Aorta (tissue), 5 donors: Measurements from ENCODE around the gene CFAP119. TPM values are rescaled to one million over a fixed set of nuclear protein-coding genes. Genes with fewer than 3 reads are reported as not detected.
A peak's percentile ranks its signal among the peaks of the same experiment; 100 is the strongest.

Source experiments
- ATAC-seq: fragments of 200-7000 bp; cut with Tn5 transposase; one replicate; pipeline ENCODE4 v1.9.1; 2022; ENCODE audit warnings: moderate library complexity; ENCODE audit not compliant: low FRiP score
- DNase-seq, 2 donors: peaks; one replicate each; pipeline ENCODE4 v3.0.0-alpha.2; 2020
- H3K27ac ChIP-seq, 2 donors: one replicate each; pipeline ENCODE4 v1.5.1; 2013; ENCODE audit warnings: low read length in 2 of 2, mild to moderate bottlenecking in 2 of 2, moderate library complexity in 2 of 2, control low read depth in 1 of 2, inconsistent platforms in 1 of 2, low read depth in 1 of 2
- H3K27me3 ChIP-seq, 2 donors: one replicate each; pipeline ENCODE4 v1.6.1; 2013; ENCODE audit warnings: control low read depth in 1 of 2, low read length in 1 of 2, mild to moderate bottlenecking in 1 of 2, moderate library complexity in 1 of 2; ENCODE audit not compliant: insufficient read depth in 2 of 2, control insufficient read depth in 1 of 2
- H3K36me3 ChIP-seq, 2 donors: one replicate each; pipeline ENCODE4 v1.6.1; 2013; ENCODE audit warnings: control low read depth in 1 of 2, low read length in 1 of 2, mild to moderate bottlenecking in 1 of 2; ENCODE audit not compliant: insufficient read depth in 2 of 2, control insufficient read depth in 1 of 2
- H3K4me1 ChIP-seq, 2 donors: one replicate each; pipeline ENCODE4 v1.6.1; 2013; ENCODE audit warnings: low read length in 2 of 2, control low read depth in 1 of 2, mild to moderate bottlenecking in 1 of 2, moderate library complexity in 1 of 2; ENCODE audit not compliant: insufficient read depth in 2 of 2, control insufficient read depth in 1 of 2
- H3K4me3 ChIP-seq, 2 donors: one replicate each; pipeline ENCODE4 v1.5.1; 2013; ENCODE audit warnings: low read length in 2 of 2, control low read depth in 1 of 2, mild to moderate bottlenecking in 1 of 2
- H3K9me3 ChIP-seq: one replicate; pipeline ENCODE4 v1.6.1; 2013; ENCODE audit warnings: mild to moderate bottlenecking, low read length; ENCODE audit not compliant: control insufficient read depth
- WGBS, 2 donors: extraction: QIAGEN DNeasy Blood & Tissue Kit; methylation state at CpG; one replicate each; pipeline ENCODE4 v1.1.7; 2013; 5-methylcytosine and 5-hydroxymethylcytosine counted together
- intact Hi-C, 2 donors: fragments of 100-400 bp; cut with DNase I; formaldehyde crosslinking; loops; one replicate each; pipeline versions ENCODE4 v1.14.2 to v1.15.0; 2022
- polyA plus RNA-seq, 2 donors: library from polyadenylated mRNA; stranded (reverse); fragments of 200-250 nt; gene quantifications; one replicate each; pipeline ENCODE4 v1.2.3, GENCODE V29; 2013
- total RNA-seq, 2 donors: library from RNA; stranded (reverse); fragmentation: NEBNext Ultra II Directional; extraction: Animal tissue kit (Norgen Biotek cat#: 25700); gene quantifications; one replicate each; pipeline ENCODE4 v1.2.1, GENCODE V29; 2021
- donor health status: healthy with polysubstance abuse.
- donor health status: Bipolar disorder and iron deficiency.
- donor health status: DM: no; HTN: no; CAD: no.
- donor health status: DM: no; HTN: no; CAD: no.
- donor health status: DM: yes; HTN: yes; CAD: no.

CFAP119 gene
- total and polyA plus RNA-seq, 4 donors, result 0.52 to 9.8 (median 1.8) TPM

GRCh38 chr16:30760577-30761426 is 1.1 kb downstream of the CFAP119 start:
- intact Hi-C loops, result loop anchor here in 1 of 2 donors (10.0 kb wide), 1 partner anchor 946 kb away; the partner anchor contains the start of genes PAGR1 and PRRT2
- Histone ChIP-seq H3K4me1 (peaks cover 0 to 5% of the 10 kb centered on the region in 2 donors), H3K27ac (no peak overlapping the region), H3K9me3 (no peaks in the 10 kb centered on the region), H3K4me3 (peak overlapping the region in 1 of 2 donors; percentile 46), H3K36me3 (peaks cover 0 to 7% of the 10 kb centered on the region in 2 donors), H3K27me3 (no peaks in the 10 kb centered on the region)
- WGBS, 2 donors, result 26 to 27% methylated on average over 26 of the region's 26 CpGs
- peak in 1 of 2 donors; percentile 23 for DNase-seq
- ATAC-seq, result no peak

DNA sequence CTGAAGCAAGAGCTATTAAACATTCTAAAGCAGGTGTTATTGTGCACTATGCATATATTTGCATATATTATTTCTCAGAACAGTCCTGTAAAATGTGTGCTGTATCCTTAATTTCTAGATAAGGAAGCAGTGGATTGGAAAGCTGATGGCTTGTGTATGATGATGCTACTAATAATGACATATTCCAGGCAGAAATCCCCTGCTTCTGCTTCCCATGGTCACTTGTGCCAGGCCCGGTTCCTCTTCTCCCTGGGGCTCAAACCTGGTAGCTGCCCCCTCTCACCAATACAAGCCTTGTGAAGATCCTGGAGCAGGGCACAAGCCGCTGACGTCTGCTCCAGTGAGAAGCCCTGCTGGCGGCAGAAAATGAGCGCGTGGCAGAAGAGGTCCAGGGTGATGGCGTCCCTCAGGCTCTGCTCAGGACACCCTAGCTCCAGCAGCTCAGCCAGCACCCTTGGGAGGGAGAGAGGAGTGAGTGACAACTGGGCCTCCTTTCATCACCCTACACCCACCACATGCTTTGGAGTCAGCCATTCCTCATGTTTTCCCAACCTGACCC is 1.8 kb downstream of the CFAP119 start:
- intact Hi-C loops, result loop anchor here in 1 of 2 donors (10.0 kb wide), 1 partner anchor 945 kb away; the partner anchor contains the start of genes PAGR1 and PRRT2
- ATAC-seq (no peak), DNase-seq (peak in 1 of 2 donors; percentile 42)
- Histone ChIP-seq H3K36me3 (peaks cover 0 to 7% of the 10 kb centered on the region in 2 donors), H3K4me1 (peaks cover 0 to 5% of the 10 kb centered on the region in 2 donors), H3K9me3 (no peaks in the 10 kb centered on the region), H3K27me3 (no peaks in the 10 kb centered on the region), H3K4me3 (no peak overlapping the region), H3K27ac (no peak overlapping the region)
- WGBS, 2 donors, result 90 to 91% methylated on average over 7 of the region's 7 CpGs

GRCh38 chr16:30758988-30759491 is 2.8 kb downstream of the CFAP119 start:
- no peaks in the 10 kb centered on the region for H3K9me3 ChIP-seq
- intact Hi-C loops, result no loop called here
- H3K27me3 ChIP-seq, result no peaks in the 10 kb centered on the region
- no peak for DNase-seq
- no peak overlapping the region for H3K4me3 ChIP-seq
- no peak for ATAC-seq
- H3K27ac ChIP-seq, result no peak overlapping the region
- H3K4me1 ChIP-seq, result peaks cover 0 to 5% of the 10 kb centered on the region in 2 donors
- WGBS, 2 donors, result 88% methylated on average over 10 of the region's 10 CpGs
- peaks cover 0 to under 1% of the 10 kb centered on the region in 2 donors for H3K36me3 ChIP-seq

DNA sequence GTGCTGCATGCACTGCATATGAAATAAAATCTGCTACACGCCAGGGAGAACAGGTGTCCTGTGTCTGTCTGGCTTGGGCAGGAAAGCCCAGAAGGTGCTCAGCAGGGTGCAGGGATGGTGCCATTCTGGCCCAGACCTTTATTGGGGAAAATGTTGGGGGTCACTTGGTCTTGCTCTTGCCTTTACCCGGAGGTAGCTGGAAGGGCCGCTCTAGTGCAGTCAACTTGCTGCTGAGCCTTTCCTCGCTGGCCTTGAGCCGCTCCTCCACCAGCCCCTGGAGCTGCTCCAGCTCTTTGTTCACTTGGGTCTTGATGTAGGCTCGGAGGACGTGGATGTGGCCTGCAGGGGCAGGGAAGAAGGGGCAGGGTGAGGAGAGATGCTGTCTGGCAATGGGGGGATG is 4.5 kb downstream of the CFAP119 start:
- ATAC-seq (no peak), DNase-seq (peak in 1 of 2 donors; percentile 33)
- Histone ChIP-seq H3K9me3 (no peaks in the 10 kb centered on the region), H3K27ac (no peak overlapping the region), H3K4me3 (no peak overlapping the region), H3K36me3 (no peaks in the 10 kb centered on the region), H3K27me3 (no peaks in the 10 kb centered on the region), H3K4me1 (no peaks in the 10 kb centered on the region)
- intact Hi-C loops, result no loop called here
- 88 to 90% methylated on average over 6 to 7 of the region's 7 CpGs for WGBS, 2 donors

- H3K27ac ChIP-seq, result no peak overlapping the region
- no peak overlapping the region for H3K4me3 ChIP-seq
- ATAC-seq, result no peak
- WGBS, 2 donors, result 91 to 93% methylated on average over 13 of the region's 13 CpGs
- H3K36me3 ChIP-seq, result no peaks in the 10 kb centered on the region
- intact Hi-C loops, result no loop called here
- DNase-seq, result no peak
- H3K4me1 ChIP-seq, result no peaks in the 10 kb centered on the region
- H3K9me3 ChIP-seq, result no peaks in the 10 kb centered on the region
- no peaks in the 10 kb centered on the region for H3K27me3 ChIP-seq
Measured at GRCh38 chr16:30756781-30757100, 5.1 kb downstream of the CFAP119 start.

DNA sequence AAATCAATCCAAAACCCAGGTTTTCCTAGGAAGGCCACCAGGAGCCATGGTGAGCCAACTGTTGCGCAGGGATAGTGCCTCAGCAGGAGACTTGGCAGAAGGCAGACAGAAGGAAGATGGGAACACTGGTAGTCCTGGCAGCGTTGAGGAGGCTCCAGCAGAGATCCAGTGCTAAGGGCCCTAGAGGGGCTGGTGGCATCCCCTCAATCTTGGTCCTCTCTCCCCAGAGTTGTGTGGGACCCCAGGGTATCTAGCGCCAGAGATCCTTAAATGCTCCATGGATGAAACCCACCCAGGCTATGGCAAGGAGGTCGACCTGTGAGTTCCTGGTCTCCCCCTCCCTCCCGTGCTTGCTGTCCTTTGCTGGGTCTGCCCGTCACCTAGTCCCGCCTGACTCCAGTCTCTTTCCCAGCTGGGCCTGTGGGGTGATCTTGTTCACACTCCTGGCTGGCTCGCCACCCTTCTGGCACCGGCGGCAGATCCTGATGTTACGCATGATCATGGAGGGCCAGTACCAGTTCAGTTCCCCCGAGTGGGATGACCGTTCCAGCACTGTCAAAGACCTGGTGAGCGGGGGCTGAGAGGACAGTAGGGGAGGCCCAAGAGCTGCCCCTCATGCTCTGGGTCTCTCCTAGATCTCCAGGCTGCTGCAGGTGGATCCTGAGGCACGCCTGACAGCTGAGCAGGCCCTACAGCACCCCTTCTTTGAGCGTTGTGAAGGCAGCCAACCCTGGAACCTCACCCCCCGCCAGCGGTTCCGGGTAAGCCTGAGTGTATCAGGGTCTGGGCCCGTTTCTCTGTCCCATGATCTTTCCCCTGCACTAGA is 5.7 kb downstream of the CFAP119 start:
- Histone ChIP-seq H3K36me3 (peaks cover 0 to 2% of the 10 kb centered on the region in 2 donors), H3K4me1 (no peaks in the 10 kb centered on the region), H3K9me3 (no peaks in the 10 kb centered on the region), H3K27ac (no peak overlapping the region), H3K4me3 (no peak overlapping the region), H3K27me3 (no peaks in the 10 kb centered on the region)
- ATAC-seq, result no peak
- DNase-seq, result no peak
- intact Hi-C loops, result no loop called here
- WGBS, 2 donors, result 93 to 94% methylated on average over 20 of the region's 20 CpGs

DNA sequence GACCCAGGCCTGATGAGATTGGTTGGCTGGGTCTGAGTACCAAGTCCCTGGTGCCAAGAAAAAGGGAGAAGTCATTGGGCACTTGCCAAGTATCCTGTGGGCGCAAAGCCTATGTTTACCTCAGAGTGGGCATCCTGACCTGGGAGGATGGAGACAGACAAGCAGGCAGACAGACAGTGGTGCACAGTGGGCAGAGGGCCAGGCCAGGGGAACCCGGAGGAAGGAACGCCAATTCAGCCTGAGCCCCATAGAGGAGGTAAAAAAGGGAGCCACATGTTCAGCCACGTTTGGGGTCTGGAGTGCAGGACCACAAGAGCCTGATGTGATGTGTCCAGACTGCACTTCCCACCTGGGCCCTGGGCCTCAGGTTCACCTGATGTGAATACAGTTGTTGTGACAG is 8.3 kb downstream of the CFAP119 start:
- no peak for ATAC-seq
- Histone ChIP-seq H3K4me1 (no peaks in the 10 kb centered on the region), H3K4me3 (no peak overlapping the region), H3K27ac (no peak overlapping the region), H3K27me3 (no peaks in the 10 kb centered on the region), H3K9me3 (no peaks in the 10 kb centered on the region), H3K36me3 (peaks cover 0 to 2% of the 10 kb centered on the region in 2 donors)
- no peak for DNase-seq
- 64 to 67% methylated on average over 4 of the region's 4 CpGs for WGBS, 2 donors
- intact Hi-C loops, result no loop called here

- WGBS, 2 donors, result 90% methylated on average over 19 to 20 of the region's 20 CpGs
- intact Hi-C loops, result no loop called here
Measured at GRCh38 chr16:30750876-30751465, 10.9 kb downstream of the CFAP119 start.

More at GRCh38 chr16:30750876-30751465, 10.9 kb downstream of the CFAP119 start:
- ATAC-seq (no peak), DNase-seq (no peak)
- H3K9me3 ChIP-seq, result no peaks in the 10 kb centered on the region
- H3K27me3 ChIP-seq, result no peaks in the 10 kb centered on the region
- peaks cover 0 to 2% of the 10 kb centered on the region in 2 donors for H3K36me3 ChIP-seq
- no peak overlapping the region for H3K27ac ChIP-seq
- H3K4me1 ChIP-seq, result no peaks in the 10 kb centered on the region
- no peak overlapping the region for H3K4me3 ChIP-seq
